Measurements from ENCODE around the gene PTPRQ. TPM values are rescaled to one million over a fixed set of nuclear protein-coding genes. Genes with fewer than 3 reads are reported as not detected.

Gene PTPRQ
- total RNA-seq, 1 experiment from 2014 or later, result not detected

DNA sequence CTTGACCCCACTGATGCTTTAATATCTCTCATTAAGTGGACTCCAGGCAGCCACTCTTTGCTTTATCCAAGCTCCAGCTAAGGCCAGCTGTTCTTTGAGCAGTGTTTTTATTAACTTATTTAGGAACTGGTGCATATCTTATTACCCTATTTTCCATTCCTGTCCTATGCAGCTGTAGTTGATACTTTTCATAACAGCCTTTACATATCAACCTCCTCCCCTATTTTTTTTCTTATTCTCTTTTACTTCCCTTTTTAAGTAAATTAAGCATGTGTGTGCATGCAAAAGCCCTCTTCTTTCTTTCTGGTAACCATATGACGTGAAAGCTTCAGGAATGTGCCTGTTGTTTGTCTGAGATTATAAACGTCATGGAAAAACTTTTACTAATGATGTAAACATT is 121.2 kb downstream of the PTPRQ start:
- Histone ChIP-seq H3K4me1 (ENCODE audit: control insufficient read depth, insufficient read depth, low read length) (no peaks in the 10 kb centered on the region), H3K27me3 (ENCODE audit: control insufficient read depth, insufficient read depth, low read length) (no peaks in the 10 kb centered on the region), H3K36me3 (ENCODE audit: control insufficient read depth, insufficient read depth, low read length) (no peaks in the 10 kb centered on the region), H3K9me3 (ENCODE audit: control insufficient read depth, insufficient read depth, low read depth, low read length) (no peaks in the 10 kb centered on the region), H3K4me3 (ENCODE audit: low read depth in 2 of 2, low read length in 2 of 2) (no peak overlapping the region), H3K27ac (ENCODE audit: low read length) (no peak overlapping the region)
- ChIA-PET CTCF (no interaction called here), POLR2A (no interaction called here)
- no peak for DNase-seq (ENCODE audit: low read depth, low spot score)
- in situ Hi-C loops (cut with HindIII; ENCODE audit: low pct_unique_long_range_greater_than_20kb, low sequenced_read_pairs), result no loop called here
- intact Hi-C loops (cut with micrococcal nuclease; ENCODE audit: unreplicated experiment), result no loop called here
- BruUV-seq (replicated peaks), result no TSS peak
- ATAC-seq, result no peak
- TF ChIP-seq TCF7L2 (IDR thresholded peaks at IDR 0.05; ENCODE audit: low read depth, low read length), result no peak
- TF ChIP-seq, protein P1, sequence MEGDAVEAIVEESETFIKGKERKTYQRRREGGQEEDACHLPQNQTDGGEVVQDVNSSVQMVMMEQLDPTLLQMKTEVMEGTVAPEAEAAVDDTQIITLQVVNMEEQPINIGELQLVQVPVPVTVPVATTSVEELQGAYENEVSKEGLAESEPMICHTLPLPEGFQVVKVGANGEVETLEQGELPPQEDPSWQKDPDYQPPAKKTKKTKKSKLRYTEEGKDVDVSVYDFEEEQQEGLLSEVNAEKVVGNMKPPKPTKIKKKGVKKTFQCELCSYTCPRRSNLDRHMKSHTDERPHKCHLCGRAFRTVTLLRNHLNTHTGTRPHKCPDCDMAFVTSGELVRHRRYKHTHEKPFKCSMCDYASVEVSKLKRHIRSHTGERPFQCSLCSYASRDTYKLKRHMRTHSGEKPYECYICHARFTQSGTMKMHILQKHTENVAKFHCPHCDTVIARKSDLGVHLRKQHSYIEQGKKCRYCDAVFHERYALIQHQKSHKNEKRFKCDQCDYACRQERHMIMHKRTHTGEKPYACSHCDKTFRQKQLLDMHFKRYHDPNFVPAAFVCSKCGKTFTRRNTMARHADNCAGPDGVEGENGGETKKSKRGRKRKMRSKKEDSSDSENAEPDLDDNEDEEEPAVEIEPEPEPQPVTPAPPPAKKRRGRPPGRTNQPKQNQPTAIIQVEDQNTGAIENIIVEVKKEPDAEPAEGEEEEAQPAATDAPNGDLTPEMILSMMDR (IDR thresholded peaks at IDR 0.05), result no peak
- TF ChIP-seq SIN3A (IDR thresholded peaks at IDR 0.05; ENCODE audit: borderline replicate concordance, insufficient read depth, low read depth, low read length), result no peak
- TF ChIP-seq, protein P2, sequence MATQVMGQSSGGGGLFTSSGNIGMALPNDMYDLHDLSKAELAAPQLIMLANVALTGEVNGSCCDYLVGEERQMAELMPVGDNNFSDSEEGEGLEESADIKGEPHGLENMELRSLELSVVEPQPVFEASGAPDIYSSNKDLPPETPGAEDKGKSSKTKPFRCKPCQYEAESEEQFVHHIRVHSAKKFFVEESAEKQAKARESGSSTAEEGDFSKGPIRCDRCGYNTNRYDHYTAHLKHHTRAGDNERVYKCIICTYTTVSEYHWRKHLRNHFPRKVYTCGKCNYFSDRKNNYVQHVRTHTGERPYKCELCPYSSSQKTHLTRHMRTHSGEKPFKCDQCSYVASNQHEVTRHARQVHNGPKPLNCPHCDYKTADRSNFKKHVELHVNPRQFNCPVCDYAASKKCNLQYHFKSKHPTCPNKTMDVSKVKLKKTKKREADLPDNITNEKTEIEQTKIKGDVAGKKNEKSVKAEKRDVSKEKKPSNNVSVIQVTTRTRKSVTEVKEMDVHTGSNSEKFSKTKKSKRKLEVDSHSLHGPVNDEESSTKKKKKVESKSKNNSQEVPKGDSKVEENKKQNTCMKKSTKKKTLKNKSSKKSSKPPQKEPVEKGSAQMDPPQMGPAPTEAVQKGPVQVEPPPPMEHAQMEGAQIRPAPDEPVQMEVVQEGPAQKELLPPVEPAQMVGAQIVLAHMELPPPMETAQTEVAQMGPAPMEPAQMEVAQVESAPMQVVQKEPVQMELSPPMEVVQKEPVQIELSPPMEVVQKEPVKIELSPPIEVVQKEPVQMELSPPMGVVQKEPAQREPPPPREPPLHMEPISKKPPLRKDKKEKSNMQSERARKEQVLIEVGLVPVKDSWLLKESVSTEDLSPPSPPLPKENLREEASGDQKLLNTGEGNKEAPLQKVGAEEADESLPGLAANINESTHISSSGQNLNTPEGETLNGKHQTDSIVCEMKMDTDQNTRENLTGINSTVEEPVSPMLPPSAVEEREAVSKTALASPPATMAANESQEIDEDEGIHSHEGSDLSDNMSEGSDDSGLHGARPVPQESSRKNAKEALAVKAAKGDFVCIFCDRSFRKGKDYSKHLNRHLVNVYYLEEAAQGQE (IDR thresholded peaks at IDR 0.05; ENCODE audit: insufficient read depth in 1 of 2, low read depth in 2 of 2, low read length in 1 of 2), result no peak

DNA sequence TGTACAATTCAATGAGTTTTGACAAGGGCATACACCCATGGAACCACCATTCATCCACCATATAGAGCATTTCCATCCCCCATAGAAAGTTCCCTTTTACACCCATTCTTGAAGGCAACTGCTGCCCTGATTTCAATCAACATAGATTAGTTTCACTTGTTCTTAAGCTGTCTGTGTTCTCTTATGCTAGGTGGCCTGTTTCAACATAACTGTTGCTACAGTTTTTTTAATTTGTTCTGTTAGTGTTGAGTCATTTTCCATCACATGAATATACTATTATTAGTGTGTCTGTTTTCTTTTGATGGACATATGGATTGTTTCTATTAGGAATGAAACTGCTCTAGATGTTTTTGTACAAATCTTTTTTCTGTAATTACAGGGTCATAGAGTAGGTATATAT is 123.4 kb downstream of the PTPRQ start:
- ChIA-PET CTCF (no interaction called here), POLR2A (no interaction called here)
- no TSS peak for BruUV-seq (replicated peaks)
- Histone ChIP-seq H3K9me3 (ENCODE audit: control insufficient read depth, insufficient read depth, low read depth, low read length) (no peaks in the 10 kb centered on the region), H3K4me1 (ENCODE audit: control insufficient read depth, insufficient read depth, low read length) (no peaks in the 10 kb centered on the region), H3K36me3 (ENCODE audit: control insufficient read depth, insufficient read depth, low read length) (no peaks in the 10 kb centered on the region), H3K4me3 (ENCODE audit: low read depth in 2 of 2, low read length in 2 of 2) (no peak overlapping the region), H3K27ac (ENCODE audit: low read length) (no peak overlapping the region), H3K27me3 (ENCODE audit: control insufficient read depth, insufficient read depth, low read length) (no peaks in the 10 kb centered on the region)
- in situ Hi-C loops (cut with HindIII; ENCODE audit: low pct_unique_long_range_greater_than_20kb, low sequenced_read_pairs) (no loop called here), intact Hi-C loops (cut with micrococcal nuclease; ENCODE audit: unreplicated experiment) (no loop called here)
- DNase-seq (ENCODE audit: low read depth, low spot score) (no peak), ATAC-seq (no peak)
- TF ChIP-seq SIN3A (IDR thresholded peaks at IDR 0.05; ENCODE audit: borderline replicate concordance, insufficient read depth, low read depth, low read length), result no peak
- TF ChIP-seq, protein P2 (IDR thresholded peaks at IDR 0.05; ENCODE audit: insufficient read depth in 1 of 2, low read depth in 2 of 2, low read length in 1 of 2), result no peak
- TF ChIP-seq, protein P1 (IDR thresholded peaks at IDR 0.05), result no peak
- no peak for TF ChIP-seq TCF7L2 (IDR thresholded peaks at IDR 0.05; ENCODE audit: low read depth, low read length)
- no peak for TF ChIP-seq POLR2AphosphoS5 (IDR thresholded peaks at IDR 0.05; ENCODE audit: low read depth, low read length)

Measured in Panc1 (cell line).